ENCODE data around the gene DCDC1. TPM values are rescaled to one million over a fixed set of nuclear protein-coding genes. Genes with fewer than 3 reads are reported as not detected.

The DCDC1 gene
- total RNA-seq, 2 experiments from 2014 or later: 0.13 TPM; not detected in 1

DNA sequence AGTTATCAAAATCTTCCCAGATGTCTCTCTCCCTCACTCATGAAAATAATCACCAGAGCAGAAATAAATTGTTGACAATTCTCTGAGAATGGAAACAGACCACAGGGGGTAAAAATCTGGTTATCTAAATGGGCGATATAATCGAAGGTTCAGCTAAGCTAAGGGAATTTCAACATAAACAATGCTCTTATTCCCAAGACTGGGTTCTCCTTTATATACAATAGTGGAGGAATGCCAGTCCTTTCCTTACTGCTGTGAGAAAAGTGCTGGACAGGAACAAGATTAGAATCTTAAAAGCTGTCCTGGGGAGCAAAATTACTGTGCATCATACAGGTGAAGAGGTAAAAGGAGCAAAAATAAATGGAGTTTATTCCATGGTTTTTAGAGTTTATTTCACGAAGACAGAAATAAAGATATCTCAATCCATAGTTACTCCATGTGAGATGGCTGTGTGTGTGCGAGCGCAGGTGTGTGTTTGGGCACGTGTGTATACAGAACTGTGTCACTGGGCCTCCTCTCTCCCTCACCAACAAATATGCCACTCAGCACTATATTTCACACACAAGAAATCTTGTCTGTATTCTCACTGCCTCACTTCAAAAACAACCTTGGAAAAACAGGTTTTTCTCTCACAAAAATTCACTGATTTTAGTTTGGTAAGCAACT is 385.6 kb downstream of the DCDC1 start:
- H3K79me2 ChIP-seq (ENCODE audit: insufficient read depth, low read depth, low read length): no peaks in the 10 kb centered on the region
- ChIA-PET POLR2A (no interaction called here), CTCF (ENCODE audit: unreplicated experiment) (no interaction called here)
- no TSS peak for BruUV-seq (replicated peaks)
- H3K27ac ChIP-seq (ENCODE audit: low read depth, low read length, poor library complexity, severe bottlenecking): no peak overlapping the region
- H3K4me1 ChIP-seq (ENCODE audit: insufficient read depth, low read length, poor library complexity, severe bottlenecking): no peaks in the 10 kb centered on the region
- no peaks in the 10 kb centered on the region for H3K36me3 ChIP-seq (ENCODE audit: insufficient read depth, low read length)
- no peak for DNase-seq (ENCODE audit: low spot score)
- TF ChIP-seq CTCF (conservative IDR thresholded peaks at IDR 0.05; ENCODE audit: low read length) (no peak), EZH2phosphoT487 (IDR thresholded peaks at IDR 0.05; ENCODE audit: borderline replicate concordance, low read depth, low read length) (no peak)
- no peak overlapping the region for H3K4me3 ChIP-seq (ENCODE audit: low read depth, low read length, poor library complexity, severe bottlenecking)
- no peaks in the 10 kb centered on the region for H3K9me3 ChIP-seq (ENCODE audit: low read length)
- H4K20me1 ChIP-seq (ENCODE audit: insufficient read depth, low read length): no peaks in the 10 kb centered on the region
- no peak overlapping the region for H3K4me2 ChIP-seq (ENCODE audit: low read length)
- H2AFZ ChIP-seq (ENCODE audit: low read length): no peak overlapping the region
- intact Hi-C loops (cut with micrococcal nuclease; ENCODE audit: unreplicated experiment): no loop called here
- H3K9me2 ChIP-seq (ENCODE audit: insufficient read depth, low read length): no peaks in the 10 kb centered on the region

GRCh38 chr11:30983143-30983542 is 386.4 kb downstream of the DCDC1 start:
- Histone ChIP-seq H3K9me2 (ENCODE audit: insufficient read depth, low read length) (no peaks in the 10 kb centered on the region), H3K4me1 (ENCODE audit: insufficient read depth, low read length, poor library complexity, severe bottlenecking) (no peaks in the 10 kb centered on the region), H4K20me1 (ENCODE audit: insufficient read depth, low read length) (no peaks in the 10 kb centered on the region), H3K36me3 (ENCODE audit: insufficient read depth, low read length) (no peaks in the 10 kb centered on the region), H3K79me2 (ENCODE audit: insufficient read depth, low read depth, low read length) (no peaks in the 10 kb centered on the region), H3K9me3 (ENCODE audit: low read length) (no peaks in the 10 kb centered on the region), H3K4me3 (ENCODE audit: low read depth, low read length, poor library complexity, severe bottlenecking) (no peak overlapping the region), H3K4me2 (ENCODE audit: low read length) (no peak overlapping the region), H3K27ac (ENCODE audit: low read depth, low read length, poor library complexity, severe bottlenecking) (no peak overlapping the region), H2AFZ (ENCODE audit: low read length) (no peak overlapping the region)
- TF ChIP-seq EZH2phosphoT487 (IDR thresholded peaks at IDR 0.05; ENCODE audit: borderline replicate concordance, low read depth, low read length) (no peak), CTCF (conservative IDR thresholded peaks at IDR 0.05; ENCODE audit: low read length) (no peak)
- CTCF ChIA-PET (ENCODE audit: unreplicated experiment): no interaction called here
- no peak for DNase-seq (ENCODE audit: low spot score)
- intact Hi-C loops (cut with micrococcal nuclease; ENCODE audit: unreplicated experiment): no loop called here
- POLR2A ChIA-PET: no interaction called here
- no TSS peak for BruUV-seq (replicated peaks)

DNA sequence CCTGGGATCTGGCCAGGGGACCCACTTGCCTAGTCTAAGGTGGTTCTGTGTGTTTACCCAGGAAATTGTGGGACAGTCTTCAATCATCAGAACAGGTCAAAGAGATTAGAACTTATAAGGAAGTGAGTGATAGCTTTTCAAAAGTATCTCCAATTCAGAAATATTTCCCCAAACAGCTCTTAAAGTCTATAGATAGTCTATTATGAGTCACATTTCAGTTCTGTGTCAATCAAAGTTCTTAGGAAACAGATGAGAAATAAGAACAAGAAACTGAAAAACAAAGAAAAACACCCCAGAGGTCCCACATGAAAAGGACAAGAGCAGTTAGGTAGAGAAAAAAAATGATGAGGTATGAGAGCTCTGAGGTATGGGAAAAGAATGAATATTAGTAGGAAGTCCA is 402.0 kb downstream of the DCDC1 start:
- no peak for TF ChIP-seq CTCF (conservative IDR thresholded peaks at IDR 0.05; ENCODE audit: low read length)
- no peak for TF ChIP-seq EZH2phosphoT487 (IDR thresholded peaks at IDR 0.05; ENCODE audit: borderline replicate concordance, low read depth, low read length)
- H3K9me3 ChIP-seq (ENCODE audit: low read length): no peaks in the 10 kb centered on the region
- H4K20me1 ChIP-seq (ENCODE audit: insufficient read depth, low read length): no peaks in the 10 kb centered on the region
- CTCF ChIA-PET (ENCODE audit: unreplicated experiment): no interaction called here
- no peaks in the 10 kb centered on the region for H3K79me2 ChIP-seq (ENCODE audit: insufficient read depth, low read depth, low read length)
- H3K4me3 ChIP-seq (ENCODE audit: low read depth, low read length, poor library complexity, severe bottlenecking): no peak overlapping the region
- intact Hi-C loops (cut with micrococcal nuclease; ENCODE audit: unreplicated experiment): no loop called here
- DNase-seq (ENCODE audit: low spot score): no peak
- H2AFZ ChIP-seq (ENCODE audit: low read length): no peak overlapping the region
- no peaks in the 10 kb centered on the region for H3K9me2 ChIP-seq (ENCODE audit: insufficient read depth, low read length)
- H3K36me3 ChIP-seq (ENCODE audit: insufficient read depth, low read length): no peaks in the 10 kb centered on the region
- no TSS peak for BruUV-seq (replicated peaks)
- H3K27ac ChIP-seq (ENCODE audit: low read depth, low read length, poor library complexity, severe bottlenecking): no peak overlapping the region
- H3K4me1 ChIP-seq (ENCODE audit: insufficient read depth, low read length, poor library complexity, severe bottlenecking): no peaks in the 10 kb centered on the region
- no peak overlapping the region for H3K4me2 ChIP-seq (ENCODE audit: low read length)
- POLR2A ChIA-PET: no interaction called here
